Measurements from ENCODE around the gene PREX1.

GRCh38 chr20:48766205-48766604 is 61.6 kb downstream of the PREX1 start:
- TF ChIP-seq CTCF (IDR thresholded peaks at IDR 0.05) (no peak), POLR2A (IDR thresholded peaks at IDR 0.05) (no peak)
